ENCODE results near the gene MAP3K8. TPM values are rescaled to one million over a fixed set of nuclear protein-coding genes. Genes with fewer than 3 reads are reported as not detected.
A peak's percentile ranks its signal among the peaks of the same experiment; 100 is the strongest.

The MAP3K8 gene
- total RNA-seq, 1 donor, result 14.5 TPM

GRCh38 chr10:30454744-30455510 lies 20.9 kb downstream of the MAP3K8 start:
- peak overlapping the region; percentile 77 for H3K4me2 ChIP-seq (ENCODE audit: insufficient read depth, low read length)
- H3K9me3 ChIP-seq (ENCODE audit: low read depth, low read length), result no peaks in the 10 kb centered on the region
- peaks cover 18% of the 10 kb centered on the region for H3K36me3 ChIP-seq (ENCODE audit: insufficient read depth, low read length)
- peak overlapping the region; percentile 94 for H3K27ac ChIP-seq (ENCODE audit: low read depth, low read length)
- TF ChIP-seq CTCF (IDR thresholded peaks at IDR 0.05; ENCODE audit: extremely low read depth, low read depth, low read length), result no peak
- peak; percentile 59 for DNase-seq (ENCODE audit: insufficient read length, low spot score, missing footprints)
- H2AFZ ChIP-seq (ENCODE audit: low read length), result peak overlapping the region; percentile 48
- peaks cover 27% of the 10 kb centered on the region for H3K4me1 ChIP-seq (ENCODE audit: insufficient read depth, low read length)
- H4K20me1 ChIP-seq (ENCODE audit: insufficient read depth, low read length), result peaks cover 3% of the 10 kb centered on the region
- H3K4me3 ChIP-seq (ENCODE audit: insufficient read depth, low read length), result peak overlapping the region; percentile 46
- H3K79me2 ChIP-seq (ENCODE audit: insufficient read depth, low read length), result no peaks in the 10 kb centered on the region
- no peaks in the 10 kb centered on the region for H3K27me3 ChIP-seq (ENCODE audit: insufficient read depth, low read length)

- Histone ChIP-seq H4K20me1 (ENCODE audit: insufficient read depth, low read length) (peaks cover 3% of the 10 kb centered on the region), H3K79me2 (ENCODE audit: insufficient read depth, low read length) (no peaks in the 10 kb centered on the region), H3K36me3 (ENCODE audit: insufficient read depth, low read length) (peaks cover 17% of the 10 kb centered on the region), H3K9me3 (ENCODE audit: low read depth, low read length) (no peaks in the 10 kb centered on the region), H3K4me3 (ENCODE audit: insufficient read depth, low read length) (peak overlapping the region; percentile 29), H3K27ac (ENCODE audit: low read depth, low read length) (peak overlapping the region; percentile 94), H3K27me3 (ENCODE audit: insufficient read depth, low read length) (no peaks in the 10 kb centered on the region), H3K4me2 (ENCODE audit: insufficient read depth, low read length) (peak overlapping the region; percentile 77), H3K4me1 (ENCODE audit: insufficient read depth, low read length) (peaks cover 27% of the 10 kb centered on the region), H2AFZ (ENCODE audit: low read length) (peak overlapping the region; percentile 37)
- TF ChIP-seq CTCF (IDR thresholded peaks at IDR 0.05; ENCODE audit: extremely low read depth, low read depth, low read length), result no peak
- peak; percentile 8 for DNase-seq (ENCODE audit: insufficient read length, low spot score, missing footprints)
These were observed 21.8 kb downstream of the MAP3K8 start for GRCh38 chr10:30455816-30456215.

- H3K4me3 ChIP-seq (ENCODE audit: insufficient read depth, low read length), result no peak overlapping the region
- no peak overlapping the region for H3K27ac ChIP-seq (ENCODE audit: low read depth, low read length)
These were observed 22.3 kb downstream of the MAP3K8 start for GRCh38 chr10:30456266-30456665.

More at GRCh38 chr10:30456266-30456665, 22.3 kb downstream of the MAP3K8 start:
- no peaks in the 10 kb centered on the region for H3K79me2 ChIP-seq (ENCODE audit: insufficient read depth, low read length)
- peaks cover 3% of the 10 kb centered on the region for H4K20me1 ChIP-seq (ENCODE audit: insufficient read depth, low read length)
- H3K27me3 ChIP-seq (ENCODE audit: insufficient read depth, low read length), result no peaks in the 10 kb centered on the region
- DNase-seq (ENCODE audit: insufficient read length, low spot score, missing footprints), result no peak
- H3K9me3 ChIP-seq (ENCODE audit: low read depth, low read length), result no peaks in the 10 kb centered on the region
- peaks cover 27% of the 10 kb centered on the region for H3K4me1 ChIP-seq (ENCODE audit: insufficient read depth, low read length)
- no peak for TF ChIP-seq CTCF (IDR thresholded peaks at IDR 0.05; ENCODE audit: extremely low read depth, low read depth, low read length)
- H3K36me3 ChIP-seq (ENCODE audit: insufficient read depth, low read length), result peaks cover 21% of the 10 kb centered on the region
- no peak overlapping the region for H2AFZ ChIP-seq (ENCODE audit: low read length)
- H3K4me2 ChIP-seq (ENCODE audit: insufficient read depth, low read length), result no peak overlapping the region
